Thymus (tissue), 11 donors: ENCODE results near the gene CHML. TPM values are rescaled to one million over a fixed set of nuclear protein-coding genes. Genes with fewer than 3 reads are reported as not detected.

Source experiments
- DNase-seq, 9 donors: peaks; one replicate each; pipeline ENCODE4 v3.0.0-alpha.2; 2013; ENCODE audit warnings: low spot score in 9 of 9, low read depth in 6 of 9, missing footprints in 1 of 9
- H3K27ac ChIP-seq, 2 donors: one replicate each; pipeline ENCODE4 v1.5.1; 2013; ENCODE audit warnings: control low read depth in 1 of 2, low read depth in 1 of 2, low read length in 1 of 2, mild to moderate bottlenecking in 1 of 2, moderate library complexity in 1 of 2
- H3K27me3 ChIP-seq, 2 donors: one replicate each; pipeline ENCODE4 v1.5.1; 2013; ENCODE audit warnings: low read length in 1 of 2; ENCODE audit not compliant: control insufficient read depth in 2 of 2, insufficient read depth in 1 of 2
- H3K36me3 ChIP-seq, 2 donors: one replicate each; pipeline ENCODE4 v1.5.1; 2013; ENCODE audit warnings: low read length in 1 of 2, mild to moderate bottlenecking in 1 of 2, moderate library complexity in 1 of 2; ENCODE audit not compliant: control insufficient read depth in 2 of 2, insufficient read depth in 2 of 2
- H3K4me1 ChIP-seq, 2 donors: one replicate each; pipeline ENCODE4 v1.5.1; 2013; ENCODE audit warnings: low read length in 2 of 2; ENCODE audit not compliant: control insufficient read depth in 2 of 2, insufficient read depth in 2 of 2
- H3K4me3 ChIP-seq, 2 donors: one replicate each; pipeline ENCODE4 v1.5.1; 2013; ENCODE audit warnings: low read length in 2 of 2, control low read depth in 1 of 2, mild to moderate bottlenecking in 1 of 2
- H3K9me3 ChIP-seq, 2 donors: one replicate each; pipeline ENCODE4 v1.5.1; 2013; ENCODE audit warnings: low read length in 1 of 2, mild to moderate bottlenecking in 1 of 2; ENCODE audit not compliant: control insufficient read depth in 2 of 2, insufficient read depth in 1 of 2
- WGBS: extraction: QIAGEN DNeasy Blood & Tissue Kit; methylation state at CpG from one replicate; pipeline ENCODE4 v1.1.7; 2013; 5-methylcytosine and 5-hydroxymethylcytosine counted together
- polyA plus RNA-seq: library from polyadenylated mRNA; stranded (reverse); fragments of 200-250 nt; gene quantifications from one replicate; pipeline ENCODE4 v1.2.3, GENCODE V29; 2013
- total RNA-seq: library from RNA; stranded (reverse); fragments of 120-200 nt; gene quantifications from one replicate; pipeline ENCODE4 v1.2.4, GENCODE V29; 2013
- donor health status: healthy.

CHML gene
- total and polyA plus RNA-seq, 2 donors, result 7.4 to 13.3 TPM

DNA sequence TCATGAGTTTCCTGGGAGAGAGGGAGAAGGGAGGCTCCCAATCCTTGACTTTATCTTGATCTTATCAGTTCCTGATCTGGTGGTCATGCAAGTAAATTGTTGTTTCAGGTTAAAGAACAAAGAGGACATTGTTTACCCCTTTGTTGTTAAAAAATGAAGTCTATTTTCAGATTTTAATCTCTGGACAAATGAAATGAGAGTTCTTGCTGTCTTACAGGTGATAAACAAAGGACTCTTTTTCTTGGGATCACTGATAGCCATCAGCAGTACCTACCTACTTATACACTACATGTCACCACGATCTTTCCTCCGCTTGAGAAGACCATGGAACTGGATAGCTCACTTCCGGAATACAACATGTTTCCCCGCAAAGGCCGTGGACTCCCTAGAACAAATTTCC is 48.4 kb downstream of the CHML start:
- no peak for DNase-seq
- Histone ChIP-seq H3K36me3 (no peaks in the 10 kb centered on the region), H3K27me3 (no peaks in the 10 kb centered on the region), H3K4me1 (no peaks in the 10 kb centered on the region), H3K4me3 (no peak overlapping the region), H3K9me3 (no peaks in the 10 kb centered on the region), H3K27ac (no peak overlapping the region)
- WGBS, result 97% methylated on average over 5 of the region's 5 CpGs

DNA sequence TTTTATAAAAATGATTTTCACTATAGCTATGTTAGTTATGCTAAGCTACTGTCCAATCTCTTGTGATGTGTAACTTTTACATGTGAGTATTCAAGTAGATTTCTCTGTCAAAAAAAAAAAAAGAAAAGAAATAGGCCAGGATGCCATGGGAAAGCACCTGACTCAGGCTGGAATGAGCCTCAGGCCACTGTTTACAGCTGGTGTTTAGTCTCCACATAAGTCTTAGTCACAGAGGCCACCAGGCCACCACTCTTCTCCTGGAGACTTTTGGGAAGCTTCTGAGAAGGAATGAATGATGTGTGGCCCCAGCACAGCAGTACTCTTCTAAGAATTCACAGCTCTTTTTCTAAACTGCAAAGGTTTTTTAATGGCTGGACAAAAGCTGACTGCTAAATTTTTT is 48.9 kb downstream of the CHML start:
- Histone ChIP-seq H3K27ac (no peak overlapping the region), H3K9me3 (no peaks in the 10 kb centered on the region), H3K4me3 (no peak overlapping the region), H3K27me3 (no peaks in the 10 kb centered on the region), H3K4me1 (no peaks in the 10 kb centered on the region), H3K36me3 (no peaks in the 10 kb centered on the region)
- DNase-seq, result no peak

DNA sequence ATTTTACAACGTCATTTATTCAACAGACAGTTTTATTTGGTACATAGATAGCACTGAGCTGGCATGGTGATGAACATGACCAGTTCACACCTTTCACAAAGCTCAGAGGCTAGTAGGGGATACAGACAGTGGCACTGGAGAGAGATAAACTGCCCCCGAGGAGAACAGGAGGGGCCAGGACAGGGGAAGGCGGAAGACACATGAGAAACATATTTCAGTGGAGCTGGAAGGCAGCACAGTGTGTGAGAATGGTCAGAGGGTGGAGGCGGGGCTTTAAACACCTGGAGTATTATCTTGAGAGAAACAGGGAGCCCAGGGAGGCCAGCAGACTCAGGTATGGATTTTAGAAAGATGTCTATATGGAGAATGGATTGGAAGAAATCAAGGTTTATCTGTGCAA is 49.5 kb downstream of the CHML start:
- H3K27ac ChIP-seq, result no peak overlapping the region
- H3K4me3 ChIP-seq, result no peak overlapping the region
- H3K9me3 ChIP-seq, result no peaks in the 10 kb centered on the region
- DNase-seq, result no peak
- no peaks in the 10 kb centered on the region for H3K4me1 ChIP-seq
- H3K27me3 ChIP-seq, result no peaks in the 10 kb centered on the region
- WGBS, result 94% methylated on average over 4 of the region's 4 CpGs
- no peaks in the 10 kb centered on the region for H3K36me3 ChIP-seq

Other genes starting within 250 kb of the CHML start
- 39.2 TPM for gene FH, start 120.6 kb downstream of the CHML start, total RNA-seq
- gene FH, start 120.6 kb downstream of the CHML start, polyA plus RNA-seq, result 31.4 TPM
- gene KMO, start 108.0 kb downstream of the CHML start, total RNA-seq, result 0.94 TPM
- gene KMO, start 108.0 kb downstream of the CHML start, polyA plus RNA-seq, result 3.0 TPM
- gene OPN3, start within 50 bp of the CHML start, total RNA-seq, result 15.5 TPM
- gene OPN3, start within 50 bp of the CHML start, polyA plus RNA-seq, result 17.7 TPM
- 0.14 TPM for gene WDR64, start 11.9 kb upstream of the CHML start, total RNA-seq
- 0.14 TPM for gene WDR64, start 11.9 kb upstream of the CHML start, polyA plus RNA-seq
- 19.6 TPM for gene EXO1, start 207.8 kb upstream of the CHML start, total RNA-seq
- gene EXO1, start 207.8 kb upstream of the CHML start, polyA plus RNA-seq, result 0.52 TPM